Brain microvascular endothelial cell (primary cell): Measurements from ENCODE around the gene GAPVD1.

ENCODE experiments used
- DNase-seq: peaks from one replicate; pipeline ENCODE4 v3.0.0-alpha.2; 2020
- H3K27ac ChIP-seq: fragments of 250-450 bp; sonication (Bioruptor Pico); 2 replicates; pipeline ENCODE4 v1.5.1; 2020; ENCODE audit warnings: mild to moderate bottlenecking, moderate library complexity
- H3K27me3 ChIP-seq: fragments of 250-450 bp; sonication (Bioruptor Pico); replicated peaks from 2 replicates; pipeline ENCODE4 v1.5.1; 2020; ENCODE audit warnings: mild to moderate bottlenecking
- H3K36me3 ChIP-seq: fragments of 250-450 bp; sonication (Bioruptor Pico); replicated peaks from 2 replicates; pipeline ENCODE4 v1.5.1; 2020; ENCODE audit warnings: mild to moderate bottlenecking
- H3K4me3 ChIP-seq: 2 replicates; pipeline ENCODE4 v1.5.1; 2011; ENCODE audit warnings: low read depth, mild to moderate bottlenecking, control low read depth, low read length, moderate library complexity
- CTCF ChIP-seq: IDR thresholded peaks from 2 replicates; pipeline ENCODE4 v1.5.1; 2011; ENCODE audit warnings: low read depth, mild to moderate bottlenecking, moderate library complexity, low read length, control low read depth, inconsistent platforms; ENCODE audit errors: missing control alignments
- in situ Hi-C: cut with HindIII; loops from 2 replicates; pipeline ENCODE4 v1.10.0; 2017; ENCODE audit warnings: low sequenced_read_pairs, low pct_ligation_motif_present

The GAPVD1 gene

DNA sequence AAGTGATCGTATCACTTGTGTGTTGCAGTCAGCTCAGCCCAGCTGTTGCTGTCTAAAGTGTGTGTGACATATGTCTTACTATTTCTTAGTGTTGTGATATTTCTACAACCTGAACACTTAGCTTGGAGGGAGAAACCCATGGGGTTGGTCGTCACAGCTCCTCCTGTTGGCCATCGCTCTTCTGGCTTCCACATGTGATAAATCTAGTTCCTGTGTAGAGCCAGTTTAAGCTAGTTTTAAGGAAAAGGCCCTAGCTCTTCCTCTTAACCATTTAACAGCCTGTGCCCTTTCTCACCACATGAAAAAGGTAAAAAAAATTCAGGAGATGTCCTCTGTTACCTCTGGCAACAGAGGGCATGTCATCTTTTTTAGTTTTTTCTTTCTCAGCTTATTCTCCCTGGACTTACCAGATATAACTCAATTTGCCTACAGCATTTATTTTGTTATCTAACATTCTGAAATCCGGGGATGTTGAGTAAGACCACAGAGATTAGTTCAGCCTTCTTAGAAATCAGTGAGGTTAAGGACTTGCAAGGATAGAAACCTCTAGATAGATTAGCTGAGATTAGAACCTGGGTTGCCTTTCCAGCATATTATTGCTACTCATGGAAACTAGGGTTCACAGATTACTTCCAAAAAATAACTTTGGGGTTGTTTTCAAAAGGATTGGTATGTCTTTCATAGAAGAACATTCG is 100.4 kb downstream of the GAPVD1 start:
- peak; percentile 66 for TF ChIP-seq CTCF
- in situ Hi-C loops, result no loop called here
- H3K4me3 ChIP-seq, result no peak overlapping the region
- H3K36me3 ChIP-seq, result peaks cover 49% of the 10 kb centered on the region
- DNase-seq, result peak; percentile 12
- no peak overlapping the region for H3K27ac ChIP-seq
- H3K27me3 ChIP-seq, result no peaks in the 10 kb centered on the region

DNA sequence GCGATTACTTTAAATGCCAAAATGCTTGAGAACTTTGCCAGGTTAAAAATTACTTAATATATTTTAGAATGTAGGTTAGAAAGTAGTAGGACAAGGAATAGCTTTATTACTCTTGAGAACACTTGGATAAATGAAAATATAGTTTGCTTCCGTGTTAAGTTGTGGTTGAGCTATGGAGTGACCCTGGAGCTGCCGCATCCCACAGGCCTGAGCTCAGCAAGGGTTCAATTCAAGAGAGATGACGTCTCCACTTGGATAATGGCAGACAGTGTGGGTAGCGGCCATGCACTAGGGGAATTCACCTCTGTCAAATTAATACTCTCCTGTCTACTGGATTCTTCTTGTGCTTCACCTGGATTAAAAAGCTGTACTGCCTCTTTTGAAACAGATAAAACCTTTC is 105.0 kb downstream of the GAPVD1 start:
- Histone ChIP-seq H3K4me3 (no peak overlapping the region), H3K27me3 (no peaks in the 10 kb centered on the region), H3K36me3 (peaks cover 19% of the 10 kb centered on the region), H3K27ac (no peak overlapping the region)
- in situ Hi-C loops, result no loop called here
- no peak for TF ChIP-seq CTCF
- no peak for DNase-seq

DNA sequence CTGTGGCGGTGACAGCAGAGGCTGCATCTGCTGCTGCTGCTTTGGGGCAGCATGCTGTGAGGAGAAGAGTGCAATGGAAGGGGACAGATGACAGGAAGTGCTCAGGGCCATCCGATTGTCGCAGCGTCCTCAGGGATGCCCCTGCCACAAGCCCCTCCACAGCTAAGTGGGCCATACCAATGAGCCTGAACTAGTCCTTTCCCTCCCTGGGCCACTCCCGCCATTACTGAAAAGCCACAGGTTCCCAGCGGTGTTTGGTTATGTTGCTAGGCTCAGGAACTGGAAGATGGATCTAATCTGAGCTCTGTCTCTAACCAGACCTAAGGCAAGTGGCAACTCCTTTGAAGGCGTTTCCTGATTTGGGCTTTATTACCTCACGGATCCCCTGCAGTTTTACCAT is 109.2 kb downstream of the GAPVD1 start:
- no peak for TF ChIP-seq CTCF
- in situ Hi-C loops, result no loop called here
- Histone ChIP-seq H3K27ac (no peak overlapping the region), H3K36me3 (no peaks in the 10 kb centered on the region), H3K27me3 (no peaks in the 10 kb centered on the region), H3K4me3 (no peak overlapping the region)
- no peak for DNase-seq

GRCh38 chr9:125372441-125373226 is 111.0 kb downstream of the GAPVD1 start:
- no peak overlapping the region for H3K27ac ChIP-seq
- no peak for DNase-seq
- no peak overlapping the region for H3K4me3 ChIP-seq
- no peak for TF ChIP-seq CTCF
- H3K27me3 ChIP-seq, result no peaks in the 10 kb centered on the region
- H3K36me3 ChIP-seq, result no peaks in the 10 kb centered on the region
- in situ Hi-C loops, result no loop called here

DNA sequence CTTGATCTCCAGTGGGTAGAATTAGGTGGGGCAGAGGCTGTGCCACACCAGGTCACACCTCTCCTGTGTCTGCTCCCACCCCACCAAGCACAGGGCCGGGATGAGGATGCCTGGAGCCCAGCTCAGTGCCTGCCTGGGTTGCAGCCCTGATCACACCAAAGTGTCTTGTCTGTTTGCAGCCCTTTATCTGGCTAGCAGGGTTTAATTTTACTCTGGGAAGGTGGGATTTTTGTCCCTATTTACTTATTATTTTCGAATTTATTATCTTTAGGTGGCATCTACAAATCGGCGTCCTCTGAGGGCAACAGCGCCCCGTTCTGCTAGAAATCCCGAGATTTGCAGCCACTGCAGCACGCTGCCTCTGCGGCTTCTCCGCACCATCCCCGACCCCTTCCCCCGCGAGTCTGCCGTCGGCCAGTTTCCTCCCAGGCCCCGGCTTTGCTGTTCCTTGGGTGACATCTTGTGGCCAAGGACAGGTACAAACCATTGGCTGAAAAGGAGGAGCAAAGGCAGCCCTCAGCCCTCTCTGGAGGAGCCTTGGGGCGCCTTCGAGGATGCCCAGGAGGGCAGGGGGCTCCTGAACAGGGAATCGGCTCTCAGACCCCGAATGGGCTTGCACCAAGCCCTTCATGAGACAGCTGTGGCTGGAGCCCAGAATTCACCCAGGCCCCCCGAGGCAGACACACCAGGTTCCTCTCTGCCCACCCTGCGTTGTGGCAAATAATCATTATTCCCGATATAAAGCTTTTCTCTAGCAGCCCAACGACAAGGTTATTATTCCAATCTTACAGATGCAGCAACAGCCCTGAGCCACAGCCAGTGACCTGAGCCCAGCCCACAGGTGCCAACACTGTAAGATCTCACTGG is 113.0 kb downstream of the GAPVD1 start:
- peak; percentile 86 for TF ChIP-seq CTCF
- Histone ChIP-seq H3K36me3 (no peaks in the 10 kb centered on the region), H3K27me3 (no peaks in the 10 kb centered on the region), H3K27ac (no peak overlapping the region), H3K4me3 (peak overlapping the region; percentile 38)
- in situ Hi-C loops, result no loop called here
- DNase-seq, result peak; percentile 49
